PC-9 (cell line): Measurements from ENCODE around the gene ATP2B3. TPM values are rescaled to one million over a fixed set of nuclear protein-coding genes. Genes with fewer than 3 reads are reported as not detected.

ENCODE experiments used
- Bru-seq: library from RNA; stranded (reverse); fragments of 400-500 nt; gene quantifications from one replicate; lab custom pipeline; 2021; lab: Mats Ljungman, UMichigan
- BruChase-seq, 2 experiments: library from RNA; stranded (reverse); fragments of 400-500 nt; gene quantifications; one replicate each; lab custom pipeline; 2021; lab: Mats Ljungman, UMichigan
- BruUV-seq: library from RNA; stranded (reverse); fragments of 400-500 nt; replicated peaks from 2 replicates; lab custom pipeline; 2021; lab: Mats Ljungman, UMichigan
- CTCF ChIA-PET: fragments of 300-600 bp; sonication (Branson Sonifier 250); formaldehyde crosslinking; loops from one replicate; lab custom pipeline; 2022; ENCODE audit warnings: antibody characterized with exemption; lab: Charles Lee
- POLR2A ChIA-PET: fragments of 300-600 bp; sonication (Branson Sonifier 250); formaldehyde crosslinking; loops from one replicate; lab custom pipeline; 2022; ENCODE audit warnings: antibody characterized with exemption; ENCODE audit not compliant: unreplicated experiment; lab: Charles Lee
- DNase-seq, 2 experiments: peaks; one replicate each; pipeline versions ENCODE4 v3.0.0 to v3.0.0-alpha.2; 2015 to 2022; ENCODE audit warnings: mixed read lengths in 1 of 2
- H2AFZ ChIP-seq: fragments of 200-600 bp; sonication (generic); 2 replicates; pipeline ENCODE4 v1.8.1; 2017; ENCODE audit warnings: antibody characterized with exemption
- H3F3A ChIP-seq: fragments of 200-600 bp; sonication (generic); 2 replicates; pipeline ENCODE4 v1.8.1; 2017; ENCODE audit warnings: antibody characterized with exemption, mild to moderate bottlenecking, low read depth; ENCODE audit not compliant: insufficient read depth
- H3K27ac ChIP-seq: fragments of 200-600 bp; sonication (generic); 2 replicates; pipeline ENCODE4 v1.6.1; 2016; ENCODE audit warnings: mixed run types
- H3K27me3 ChIP-seq: fragments of 200-600 bp; sonication (generic); 2 replicates; pipeline ENCODE4 v1.6.1; 2016; ENCODE audit warnings: low read depth, mixed run types; ENCODE audit not compliant: insufficient read depth
- H3K36me3 ChIP-seq: fragments of 200-600 bp; sonication (generic); 2 replicates; pipeline ENCODE4 v1.6.1; 2016; ENCODE audit warnings: low read depth, mixed run types
- H3K4me1 ChIP-seq: fragments of 200-600 bp; sonication (generic); replicated peaks from 2 replicates; pipeline ENCODE4 v1.6.1; 2016; ENCODE audit warnings: mixed run types; ENCODE audit not compliant: insufficient read depth
- H3K4me2 ChIP-seq: fragments of 200-600 bp; sonication (generic); 2 replicates; pipeline ENCODE4 v1.6.1; 2017; ENCODE audit warnings: mixed run types
- H3K4me3 ChIP-seq: fragments of 200-600 bp; sonication (generic); 2 replicates; pipeline ENCODE4 v1.6.1; 2016; ENCODE audit warnings: mixed run types
- H3K79me2 ChIP-seq: fragments of 200-600 bp; sonication (generic); 2 replicates; pipeline ENCODE4 v1.6.1; 2017; ENCODE audit warnings: low read depth, mixed run types
- H3K9me2 ChIP-seq: fragments of 200-600 bp; sonication (generic); 2 replicates; pipeline ENCODE4 v1.8.1; 2017; ENCODE audit warnings: mild to moderate bottlenecking; ENCODE audit not compliant: insufficient read depth
- H3K9me3 ChIP-seq: fragments of 200-600 bp; sonication (generic); 2 replicates; pipeline ENCODE4 v1.8.1; 2016; ENCODE audit warnings: low read depth; ENCODE audit not compliant: insufficient read depth
- H4K20me1 ChIP-seq: fragments of 200-600 bp; sonication (generic); 2 replicates; pipeline ENCODE4 v1.8.1; 2017; ENCODE audit not compliant: insufficient read depth
- CTCF ChIP-seq: fragments of 200-600 bp; sonication (generic); conservative IDR thresholded peaks from 2 replicates; pipeline ENCODE4 v1.6.1; 2017; ENCODE audit warnings: mixed run types, antibody characterized with exemption, mild to moderate bottlenecking, moderate library complexity
- EZH2 ChIP-seq: fragments of 200-600 bp; sonication (generic); IDR thresholded peaks from 2 replicates; pipeline ENCODE4 v1.8.0; 2017; ENCODE audit warnings: antibody characterized with exemption, low read depth
- intact Hi-C: fragments of 100-400 bp; cut with micrococcal nuclease; formaldehyde crosslinking; loops from one replicate; pipeline ENCODE4 v1.10.0; 2022; ENCODE audit not compliant: unreplicated experiment
- long read RNA-seq: library from polyadenylated mRNA; stranded (forward); transcript quantifications from one replicate; pipeline ENCODE4 v2.0.0, GENCODE V29; 2022
- total RNA-seq: library from RNA; stranded (reverse); gene quantifications from 2 replicates; pipeline ENCODE4 v1.2.3, GENCODE V29; 2021

ATP2B3 gene
- total RNA-seq (not detected in 2 replicates), Bru-seq, nascent RNA (not detected), BruChase-seq, experiment 1, labeled RNA remaining after a 2-hour chase (not detected), BruChase-seq, experiment 2, labeled RNA remaining after a 6-hour chase (not detected)
- long read RNA-seq: 0 reads

GRCh38 chrX:153517423-153517822 is at the start of gene ATP2B3:
Gene ATP2B3 (plus strand): TSS chrX:153517642. CDS start chrX:153536248, 18,606 bp downstream.
- ChIA-PET CTCF (no interaction called here), POLR2A (no interaction called here)
- H4K20me1 ChIP-seq: no peaks in the 10 kb centered on the region
- BruUV-seq: no TSS peak
- H3K27me3 ChIP-seq: peaks cover 16% of the 10 kb centered on the region
- TF ChIP-seq CTCF (no peak), EZH2 (no peak)
- no peak for DNase-seq
- no peak within 1 kb of the TSS for H3K4me3 ChIP-seq
- no peaks in the 10 kb centered on the region for H3K9me3 ChIP-seq
- no peak within 1 kb of the TSS for H3K4me2 ChIP-seq
- no peak within 1 kb of the TSS for H2AFZ ChIP-seq
- H3F3A ChIP-seq: no peaks in the 10 kb centered on the region
- no peaks in the 10 kb centered on the region for H3K36me3 ChIP-seq
- H3K79me2 ChIP-seq: no peaks in the 10 kb centered on the region
- intact Hi-C loops: no loop called here
- no peaks in the 10 kb centered on the region for H3K4me1 ChIP-seq
- no peak within 1 kb of the TSS for H3K27ac ChIP-seq
- no peaks in the 10 kb centered on the region for H3K9me2 ChIP-seq

- Histone ChIP-seq H3K4me1 (no peaks in the 10 kb centered on the region), H3K79me2 (0 out of 2 replicates have a peak, but pooled peaks cover 4% of the 10 kb centered on the region), H3K9me3 (no peaks in the 10 kb centered on the region), H3K9me2 (no peaks in the 10 kb centered on the region), H3F3A (no peaks in the 10 kb centered on the region), H3K36me3 (no peaks in the 10 kb centered on the region), H3K4me2 (no peak overlapping the region), H2AFZ (no peak overlapping the region), H3K4me3 (no peak overlapping the region), H4K20me1 (no peaks in the 10 kb centered on the region), H3K27me3 (no peaks in the 10 kb centered on the region), H3K27ac (no peak overlapping the region)
- ChIA-PET POLR2A (no interaction called here), CTCF (no interaction called here)
- intact Hi-C loops: no loop called here
- TF ChIP-seq CTCF (no peak), EZH2 (no peak)
- BruUV-seq: no TSS peak
- no peak for DNase-seq
Observed at GRCh38 chrX:153468008-153468580, 49.3 kb upstream of the ATP2B3 start.

DNA sequence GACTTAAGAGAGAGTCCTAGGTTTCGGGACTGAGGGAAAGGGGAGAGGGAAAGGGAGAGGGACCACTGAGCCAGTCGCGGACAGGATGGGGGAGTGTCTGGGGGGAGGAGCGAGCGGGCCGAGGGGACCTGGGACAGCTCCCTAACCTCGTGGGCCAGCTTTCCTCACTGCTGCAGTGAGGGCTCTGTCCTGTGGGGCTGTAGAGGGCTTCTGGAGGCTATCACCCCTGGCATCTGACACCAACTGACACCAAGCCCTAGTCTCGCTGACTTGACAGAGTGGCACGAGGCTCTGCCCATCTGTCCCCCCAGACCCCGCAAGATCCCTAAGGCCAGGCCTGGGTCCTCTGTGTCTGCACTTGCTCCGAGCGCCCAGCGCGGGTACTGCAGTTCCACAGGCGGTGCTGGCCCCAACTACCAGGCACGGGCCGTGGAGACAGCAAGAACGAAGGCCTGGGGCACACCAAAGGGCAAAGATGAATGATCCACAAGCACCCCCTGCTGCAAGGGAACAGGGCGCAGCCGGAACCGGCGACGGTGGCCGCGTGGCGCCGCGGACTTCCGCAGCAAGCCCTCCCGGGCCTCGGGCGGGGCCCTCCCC is 47.5 kb upstream of the ATP2B3 start:
- Histone ChIP-seq H3F3A (no peaks in the 10 kb centered on the region), H4K20me1 (no peaks in the 10 kb centered on the region), H2AFZ (peak overlapping the region; percentile 97), H3K9me2 (no peaks in the 10 kb centered on the region), H3K79me2 (0 out of 2 replicates have a peak, but pooled peaks cover 4% of the 10 kb centered on the region), H3K4me2 (peak overlapping the region; percentile 87), H3K36me3 (no peaks in the 10 kb centered on the region), H3K27me3 (no peaks in the 10 kb centered on the region), H3K4me3 (peak overlapping the region; percentile 84), H3K4me1 (no peaks in the 10 kb centered on the region), H3K27ac (no peak overlapping the region), H3K9me3 (no peaks in the 10 kb centered on the region)
- ChIA-PET POLR2A (no interaction called here), CTCF (interaction anchor here (0.6 to 1.0 kb wide), 3 partner anchors 9 to 38 kb away, joined by 3 to 10 read pairs (median 3); no protein-coding TSS in a partner anchor)
- peak; percentile 35 to 40 for DNase-seq
- TF ChIP-seq EZH2: no peak
- TF ChIP-seq CTCF: no peak
- TSS peak; percentile 46 for BruUV-seq
- intact Hi-C loops: loop anchor here (2.0 kb wide), 1 partner anchor 37 kb away; no protein-coding TSS in a partner anchor
